PC-9 (cell line): ENCODE results near the gene CA12. TPM values are rescaled to one million over a fixed set of nuclear protein-coding genes. Genes with fewer than 3 reads are reported as not detected.
A peak's percentile ranks its signal among the peaks of the same experiment; 100 is the strongest.

ENCODE experiments used
- BruUV-seq: library from RNA; stranded (reverse); fragments of 400-500 nt; replicated peaks from 2 replicates; lab custom pipeline; 2021; lab: Mats Ljungman, UMichigan
- CTCF ChIA-PET: fragments of 300-600 bp; sonication (Branson Sonifier 250); formaldehyde crosslinking; loops from one replicate; lab custom pipeline; 2022; ENCODE audit warnings: antibody characterized with exemption; lab: Charles Lee
- POLR2A ChIA-PET: fragments of 300-600 bp; sonication (Branson Sonifier 250); formaldehyde crosslinking; loops from one replicate; lab custom pipeline; 2022; ENCODE audit warnings: antibody characterized with exemption; ENCODE audit not compliant: unreplicated experiment; lab: Charles Lee
- DNase-seq, 2 experiments: peaks; one replicate each; pipeline versions ENCODE4 v3.0.0 to v3.0.0-alpha.2; 2015 to 2022; ENCODE audit warnings: mixed read lengths in 1 of 2
- H2AFZ ChIP-seq: fragments of 200-600 bp; sonication (generic); 2 replicates; pipeline ENCODE4 v1.8.1; 2017; ENCODE audit warnings: antibody characterized with exemption
- H3F3A ChIP-seq: fragments of 200-600 bp; sonication (generic); 2 replicates; pipeline ENCODE4 v1.8.1; 2017; ENCODE audit warnings: antibody characterized with exemption, mild to moderate bottlenecking, low read depth; ENCODE audit not compliant: insufficient read depth
- H3K27ac ChIP-seq: fragments of 200-600 bp; sonication (generic); 2 replicates; pipeline ENCODE4 v1.6.1; 2016; ENCODE audit warnings: mixed run types
- H3K27me3 ChIP-seq: fragments of 200-600 bp; sonication (generic); 2 replicates; pipeline ENCODE4 v1.6.1; 2016; ENCODE audit warnings: low read depth, mixed run types; ENCODE audit not compliant: insufficient read depth
- H3K36me3 ChIP-seq: fragments of 200-600 bp; sonication (generic); 2 replicates; pipeline ENCODE4 v1.6.1; 2016; ENCODE audit warnings: low read depth, mixed run types
- H3K4me1 ChIP-seq: fragments of 200-600 bp; sonication (generic); replicated peaks from 2 replicates; pipeline ENCODE4 v1.6.1; 2016; ENCODE audit warnings: mixed run types; ENCODE audit not compliant: insufficient read depth
- H3K4me2 ChIP-seq: fragments of 200-600 bp; sonication (generic); 2 replicates; pipeline ENCODE4 v1.6.1; 2017; ENCODE audit warnings: mixed run types
- H3K4me3 ChIP-seq: fragments of 200-600 bp; sonication (generic); 2 replicates; pipeline ENCODE4 v1.6.1; 2016; ENCODE audit warnings: mixed run types
- H3K79me2 ChIP-seq: fragments of 200-600 bp; sonication (generic); 2 replicates; pipeline ENCODE4 v1.6.1; 2017; ENCODE audit warnings: low read depth, mixed run types
- H3K9me2 ChIP-seq: fragments of 200-600 bp; sonication (generic); 2 replicates; pipeline ENCODE4 v1.8.1; 2017; ENCODE audit warnings: mild to moderate bottlenecking; ENCODE audit not compliant: insufficient read depth
- H3K9me3 ChIP-seq: fragments of 200-600 bp; sonication (generic); 2 replicates; pipeline ENCODE4 v1.8.1; 2016; ENCODE audit warnings: low read depth; ENCODE audit not compliant: insufficient read depth
- H4K20me1 ChIP-seq: fragments of 200-600 bp; sonication (generic); 2 replicates; pipeline ENCODE4 v1.8.1; 2017; ENCODE audit not compliant: insufficient read depth
- CTCF ChIP-seq: fragments of 200-600 bp; sonication (generic); conservative IDR thresholded peaks from 2 replicates; pipeline ENCODE4 v1.6.1; 2017; ENCODE audit warnings: mixed run types, antibody characterized with exemption, mild to moderate bottlenecking, moderate library complexity
- EZH2 ChIP-seq: fragments of 200-600 bp; sonication (generic); IDR thresholded peaks from 2 replicates; pipeline ENCODE4 v1.8.0; 2017; ENCODE audit warnings: antibody characterized with exemption, low read depth
- intact Hi-C: fragments of 100-400 bp; cut with micrococcal nuclease; formaldehyde crosslinking; loops from one replicate; pipeline ENCODE4 v1.10.0; 2022; ENCODE audit not compliant: unreplicated experiment
- total RNA-seq: library from RNA; stranded (reverse); gene quantifications from 2 replicates; pipeline ENCODE4 v1.2.3, GENCODE V29; 2021

The CA12 gene
- total RNA-seq, 1 experiment from 2014 or later: 4.6 TPM

DNA sequence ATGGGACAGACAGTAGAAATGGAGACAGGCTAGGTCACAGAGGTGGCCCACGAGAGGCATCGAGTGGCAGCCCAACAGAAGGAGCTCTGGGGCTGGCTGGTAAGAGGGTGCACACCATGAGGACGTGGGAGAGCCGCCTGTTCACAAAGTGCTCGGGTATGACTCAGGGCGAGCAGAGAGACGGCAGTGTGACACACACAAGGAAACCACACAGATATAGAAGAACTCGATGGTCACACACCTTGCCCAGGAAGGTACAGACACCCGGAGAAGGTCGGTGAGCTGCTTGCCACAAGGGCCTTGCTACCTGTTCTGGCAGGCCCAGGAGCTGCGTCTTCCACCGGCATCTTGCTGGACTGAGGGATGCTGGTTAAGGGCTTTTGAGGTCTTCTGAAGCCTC is 50.2 kb downstream of the CA12 start:
- H3K4me1 ChIP-seq: no peaks in the 10 kb centered on the region
- CTCF ChIA-PET: no interaction called here
- no peaks in the 10 kb centered on the region for H3K9me3 ChIP-seq
- H3K27me3 ChIP-seq: no peaks in the 10 kb centered on the region
- intact Hi-C loops: no loop called here
- no peaks in the 10 kb centered on the region for H3K79me2 ChIP-seq
- no peaks in the 10 kb centered on the region for H4K20me1 ChIP-seq
- TF ChIP-seq EZH2: no peak
- no peak for TF ChIP-seq CTCF
- no peak overlapping the region for H3K27ac ChIP-seq
- no peak overlapping the region for H3K4me3 ChIP-seq
- no TSS peak for BruUV-seq
- H2AFZ ChIP-seq: no peak overlapping the region
- no peaks in the 10 kb centered on the region for H3K36me3 ChIP-seq
- H3F3A ChIP-seq: no peaks in the 10 kb centered on the region
- POLR2A ChIA-PET: no interaction called here
- H3K9me2 ChIP-seq: no peaks in the 10 kb centered on the region
- peak in 1 of 2 experiments; percentile 31 for DNase-seq
- H3K4me2 ChIP-seq: no peak overlapping the region

DNA sequence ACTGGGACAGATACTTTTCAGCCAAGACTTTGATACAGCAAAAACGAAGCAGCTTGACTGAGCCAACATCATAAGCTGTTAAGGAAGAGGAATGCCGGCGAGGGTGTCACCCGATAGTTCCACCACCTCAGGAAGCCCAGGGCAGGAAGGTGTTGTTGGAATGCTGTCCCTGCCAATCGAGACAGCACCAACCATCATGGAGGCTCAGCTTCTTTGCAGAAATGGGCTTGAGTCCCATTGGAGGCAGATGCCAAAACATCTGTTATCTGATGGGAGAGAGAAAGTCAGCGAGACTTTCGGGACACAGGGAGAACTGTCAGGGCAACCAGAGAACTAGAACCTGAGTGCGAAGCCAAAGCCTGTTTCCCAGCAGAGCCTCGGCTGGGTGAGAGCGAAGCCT is 50.7 kb downstream of the CA12 start:
- H3K79me2 ChIP-seq: no peaks in the 10 kb centered on the region
- H4K20me1 ChIP-seq: no peaks in the 10 kb centered on the region
- H3K27ac ChIP-seq: no peak overlapping the region
- H3F3A ChIP-seq: no peaks in the 10 kb centered on the region
- no peaks in the 10 kb centered on the region for H3K9me2 ChIP-seq
- POLR2A ChIA-PET: no interaction called here
- no peaks in the 10 kb centered on the region for H3K4me1 ChIP-seq
- no peak for DNase-seq
- intact Hi-C loops: no loop called here
- H3K4me2 ChIP-seq: no peak overlapping the region
- H2AFZ ChIP-seq: no peak overlapping the region
- H3K27me3 ChIP-seq: no peaks in the 10 kb centered on the region
- CTCF ChIA-PET: no interaction called here
- no peaks in the 10 kb centered on the region for H3K36me3 ChIP-seq
- TF ChIP-seq CTCF (no peak), EZH2 (no peak)
- no peak overlapping the region for H3K4me3 ChIP-seq
- BruUV-seq: no TSS peak
- H3K9me3 ChIP-seq: no peaks in the 10 kb centered on the region

DNA sequence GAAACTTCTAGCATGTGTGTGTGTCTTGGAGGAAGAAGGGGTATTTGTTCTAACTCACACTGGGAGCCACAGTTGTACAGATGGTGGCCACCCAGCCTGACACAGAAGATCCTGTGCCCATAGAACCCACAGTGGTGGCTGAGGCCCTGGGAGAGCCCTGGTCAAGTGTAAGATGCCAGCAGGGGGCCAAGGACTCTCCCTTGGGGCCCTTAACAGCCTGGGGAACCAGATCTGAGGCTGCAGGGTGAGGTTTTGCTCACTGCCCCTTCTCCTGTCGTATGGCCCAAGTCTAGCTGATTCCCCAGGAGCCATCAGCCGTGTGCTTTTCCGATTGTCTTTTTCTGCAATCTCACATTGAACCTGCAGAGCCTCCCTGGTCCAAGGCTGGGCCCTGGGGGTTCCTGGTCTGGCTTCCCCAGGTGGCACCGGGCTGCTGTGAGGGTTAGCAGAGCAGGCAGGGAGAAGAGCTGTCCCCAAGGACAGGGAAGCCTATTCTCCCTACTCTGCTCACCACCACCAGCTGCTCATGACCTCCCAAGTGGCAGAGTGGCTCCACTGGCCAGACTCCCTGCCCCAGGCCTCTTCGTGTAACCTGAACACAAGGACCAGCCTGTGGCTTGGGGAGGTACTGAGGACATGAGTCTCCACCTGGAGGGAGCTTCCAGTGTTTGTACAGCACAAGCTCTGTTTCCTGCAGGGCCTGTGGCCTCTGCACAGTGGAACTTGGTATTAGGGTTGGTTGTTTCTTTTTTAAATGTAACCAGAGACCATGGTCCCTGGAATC is 51.9 kb downstream of the CA12 start:
- ChIA-PET POLR2A (no interaction called here), CTCF (no interaction called here)
- H4K20me1 ChIP-seq: no peaks in the 10 kb centered on the region
- no peak overlapping the region for H3K4me3 ChIP-seq
- BruUV-seq: no TSS peak
- intact Hi-C loops: no loop called here
- no peaks in the 10 kb centered on the region for H3K4me1 ChIP-seq
- H3K4me2 ChIP-seq: no peak overlapping the region
- no peak overlapping the region for H2AFZ ChIP-seq
- no peaks in the 10 kb centered on the region for H3K27me3 ChIP-seq
- DNase-seq: no peak
- H3K79me2 ChIP-seq: no peaks in the 10 kb centered on the region
- no peak overlapping the region for H3K27ac ChIP-seq
- H3K9me2 ChIP-seq: no peaks in the 10 kb centered on the region
- H3K36me3 ChIP-seq: no peaks in the 10 kb centered on the region
- H3F3A ChIP-seq: no peaks in the 10 kb centered on the region
- TF ChIP-seq EZH2 (no peak), CTCF (no peak)
- no peaks in the 10 kb centered on the region for H3K9me3 ChIP-seq
